Neuronal stem cell (in vitro differentiated cells): ENCODE measurements around the gene CYP2W1.

Experiments
- DNase-seq: peaks from one replicate; pipeline ENCODE4 v3.0.0-alpha.2; 2013; ENCODE audit warnings: low spot score
- H2AFZ ChIP-seq: one replicate; pipeline ENCODE4 v1.6.1; 2013; ENCODE audit warnings: mild to moderate bottlenecking, low read length, inconsistent platforms
- H2AK5ac ChIP-seq: 2 replicates; pipeline ENCODE4 v1.6.1; 2013; ENCODE audit warnings: low read depth, mild to moderate bottlenecking, inconsistent platforms, low read length, moderate library complexity, mixed read lengths
- H2BK120ac ChIP-seq: 2 replicates; pipeline ENCODE4 v1.6.1; 2013; ENCODE audit warnings: low read depth, mild to moderate bottlenecking, inconsistent platforms, low read length, moderate library complexity, mixed read lengths
- H2BK12ac ChIP-seq: one replicate; pipeline ENCODE4 v1.6.1; 2013; ENCODE audit warnings: low read length, inconsistent platforms
- H2BK15ac ChIP-seq: 2 replicates; pipeline ENCODE4 v1.6.1; 2013; ENCODE audit warnings: mild to moderate bottlenecking, low read length, inconsistent platforms, mixed read lengths
- H2BK5ac ChIP-seq: one replicate; pipeline ENCODE4 v1.6.1; 2013; ENCODE audit warnings: inconsistent platforms, mild to moderate bottlenecking, low read length, moderate library complexity
- H3K14ac ChIP-seq: one replicate; pipeline ENCODE4 v1.6.1; 2013; ENCODE audit warnings: low read length, inconsistent platforms
- H3K18ac ChIP-seq: 2 replicates; pipeline ENCODE4 v1.6.1; 2013; ENCODE audit warnings: low read length, inconsistent platforms
- H3K23ac ChIP-seq: 2 replicates; pipeline ENCODE4 v1.6.1; 2013; ENCODE audit warnings: low read depth, mild to moderate bottlenecking, mixed read lengths, low read length, inconsistent platforms; ENCODE audit not compliant: poor library complexity
- H3K27ac ChIP-seq: replicated peaks from 3 replicates; pipeline ENCODE4 v1.5.1; 2013; ENCODE audit warnings: low read length, inconsistent platforms
- H3K27me3 ChIP-seq, 3 experiments: 2 replicates each; pipeline ENCODE4 v1.6.1; 2013; ENCODE audit warnings: low read length in 3 of 3, mild to moderate bottlenecking in 2 of 3, inconsistent platforms in 1 of 3, low read depth in 1 of 3, mixed read lengths in 1 of 3, moderate library complexity in 1 of 3; ENCODE audit not compliant: control insufficient read depth in 3 of 3, insufficient read depth in 3 of 3
- H3K36me3 ChIP-seq, 2 donors: replicated peaks in 1 of 2; 2 replicates each; pipeline ENCODE4 v1.6.1; 2013; ENCODE audit warnings: low read length in 2 of 2; ENCODE audit not compliant: control insufficient read depth in 2 of 2, insufficient read depth in 2 of 2
- H3K4ac ChIP-seq: 2 replicates; pipeline ENCODE4 v1.6.1; 2013; ENCODE audit warnings: inconsistent platforms, mild to moderate bottlenecking, low read length, moderate library complexity
- H3K4me1 ChIP-seq, 2 donors: 1 replicate in 1 of 2; 2 replicates in 1 of 2; pipeline ENCODE4 v1.6.1; 2013; ENCODE audit warnings: low read length in 2 of 2, low read depth in 1 of 2; ENCODE audit not compliant: control insufficient read depth in 2 of 2, insufficient read depth in 1 of 2
- H3K4me2 ChIP-seq: one replicate; pipeline ENCODE4 v1.6.1; 2013; ENCODE audit warnings: mild to moderate bottlenecking, low read length, inconsistent platforms; ENCODE audit not compliant: insufficient read depth, poor library complexity, severe bottlenecking
- H3K4me3 ChIP-seq, 2 donors: 2 replicates each; pipeline ENCODE4 v1.5.1; 2013; ENCODE audit warnings: low read length in 2 of 2, mild to moderate bottlenecking in 2 of 2, inconsistent platforms in 1 of 2, moderate library complexity in 1 of 2
- H3K79me1 ChIP-seq: one replicate; pipeline ENCODE4 v1.6.1; 2013; ENCODE audit warnings: low read depth, mild to moderate bottlenecking, inconsistent platforms, low read length, moderate library complexity
- H3K9ac ChIP-seq: one replicate; pipeline ENCODE4 v1.6.1; 2013; ENCODE audit warnings: mild to moderate bottlenecking, low read depth, low read length, inconsistent platforms; ENCODE audit not compliant: poor library complexity
- H3K9me3 ChIP-seq, 2 donors: replicated peaks in 1 of 2; 2 replicates each; pipeline versions ENCODE3 to v1.6.1; 2013; ENCODE audit warnings: low read length in 2 of 2, mild to moderate bottlenecking in 2 of 2, inconsistent platforms in 1 of 2, low read depth in 1 of 2, mixed read lengths in 1 of 2, moderate library complexity in 1 of 2; ENCODE audit not compliant: control insufficient read depth in 2 of 2, insufficient read depth in 1 of 2
- H4K8ac ChIP-seq: one replicate; pipeline ENCODE4 v1.6.1; 2013; ENCODE audit warnings: low read depth, mild to moderate bottlenecking, inconsistent platforms, low read length, moderate library complexity
- H4K91ac ChIP-seq: one replicate; pipeline ENCODE4 v1.6.1; 2013; ENCODE audit warnings: low read length, low read depth, mild to moderate bottlenecking, inconsistent platforms; ENCODE audit not compliant: poor library complexity
- WGBS, 2 donors: extraction: QIAGEN DNeasy Blood & Tissue Kit; methylation state at CpG; one replicate each; pipeline ENCODE4 v1.1.7; 2013; ENCODE audit warnings: missing lambda C conversion rate in 2 of 2, mixed read lengths in 1 of 2; ENCODE audit not compliant: insufficient read length in 2 of 2, insufficient replicate concordance in 1 of 2; ENCODE audit errors: extremely low coverage in 2 of 2; 5-methylcytosine and 5-hydroxymethylcytosine counted together

CYP2W1 gene

DNA sequence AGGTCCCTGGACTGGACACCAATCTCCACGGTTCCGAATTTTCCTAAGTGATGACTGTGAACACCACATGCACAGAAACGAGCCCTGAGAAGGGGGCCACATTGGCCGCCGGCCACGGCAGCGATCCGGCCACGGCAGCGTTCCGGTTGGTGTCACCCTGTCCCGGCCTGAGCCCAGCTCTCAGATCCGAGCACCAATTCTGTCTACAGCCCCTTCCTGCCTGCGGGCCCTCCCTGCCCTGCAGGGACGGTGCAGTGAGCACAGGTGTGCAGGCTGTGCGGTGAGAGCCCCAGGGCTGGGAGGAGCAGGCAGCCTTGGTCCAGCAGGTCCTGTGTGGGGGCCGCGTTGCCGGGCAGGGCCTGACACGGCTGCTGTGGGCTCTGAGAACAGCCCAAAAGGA is 31.7 kb downstream of the CYP2W1 start:
- H4K91ac ChIP-seq, result no peak overlapping the region
- no peak overlapping the region for H2BK15ac ChIP-seq
- H3K9ac ChIP-seq, result no peak overlapping the region
- H3K4me3 ChIP-seq, result peak overlapping the region in 1 of 2 donors; percentile 51
- peaks cover 0 to 1% of the 10 kb centered on the region in 2 donors for H3K9me3 ChIP-seq
- WGBS, 2 donors, result no CpG with 5 or more reads among the region's 20 CpGs
- no peaks in the 10 kb centered on the region for H3K27me3 ChIP-seq
- H3K14ac ChIP-seq, result peak overlapping the region; percentile 71
- peak overlapping the region; percentile 70 for H2AK5ac ChIP-seq
- no peak for DNase-seq
- H2AFZ ChIP-seq, result no peak overlapping the region
- H3K18ac ChIP-seq, result peak overlapping the region; percentile 71
- peaks cover 4 to 8% of the 10 kb centered on the region in 2 donors for H3K4me1 ChIP-seq
- peak overlapping the region; percentile 24 for H2BK5ac ChIP-seq
- H4K8ac ChIP-seq, result no peak overlapping the region
- no peak overlapping the region for H2BK120ac ChIP-seq
- no peak overlapping the region for H3K4ac ChIP-seq
- H3K36me3 ChIP-seq, result peaks cover 12 to 33% of the 10 kb centered on the region in 2 donors
- H3K23ac ChIP-seq, result peak overlapping the region; percentile 65
- H3K79me1 ChIP-seq, result peaks cover 49% of the 10 kb centered on the region
- no peak overlapping the region for H3K4me2 ChIP-seq
- peak overlapping the region; percentile 58 for H2BK12ac ChIP-seq
- H3K27ac ChIP-seq, result no peak overlapping the region

DNA sequence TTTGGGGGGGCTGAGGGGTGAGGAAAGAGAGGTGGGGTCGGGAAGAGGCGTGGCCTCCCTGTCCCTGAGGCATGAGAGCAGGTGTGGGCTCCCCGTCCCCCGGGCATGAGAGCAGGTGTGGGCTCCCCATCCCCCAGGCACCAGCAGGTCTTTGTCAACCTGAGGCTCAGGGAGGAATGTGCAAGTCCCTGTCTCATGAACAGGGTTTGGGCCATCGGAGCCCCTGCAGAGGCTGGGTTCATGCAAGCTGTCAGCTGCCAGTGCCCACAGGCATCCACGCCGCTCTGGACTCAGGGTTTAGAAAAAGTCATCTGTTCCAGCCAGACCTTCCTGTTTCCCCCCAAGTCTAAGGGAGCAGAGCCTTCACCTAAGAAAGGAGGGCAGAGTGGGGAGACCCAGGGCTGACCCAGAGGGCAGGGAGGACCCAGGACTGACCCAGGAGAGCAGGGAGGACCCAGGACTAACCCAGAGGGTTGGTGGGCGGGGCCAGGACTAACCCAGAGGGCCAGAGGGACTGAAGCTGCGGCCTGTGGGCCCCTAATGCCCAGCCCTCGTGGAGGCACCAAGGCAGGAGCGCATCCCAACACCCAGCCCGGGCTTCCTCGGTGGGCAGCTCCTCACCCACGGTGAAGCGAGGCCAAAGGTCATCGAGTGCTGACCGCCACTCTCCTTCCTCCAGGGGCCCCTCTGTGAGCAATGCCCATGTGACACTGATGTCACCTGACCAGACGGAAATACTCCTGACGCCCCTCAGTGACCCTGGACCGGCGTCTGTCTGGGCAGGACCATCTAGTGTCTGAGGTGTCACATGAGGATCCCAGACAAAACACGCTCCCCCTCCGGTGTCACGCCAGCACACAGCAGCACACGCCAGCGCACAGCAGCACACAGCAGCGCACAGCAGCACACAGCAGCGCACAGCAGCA is 32.5 kb downstream of the CYP2W1 start:
- Histone ChIP-seq H2BK5ac (peak overlapping the region; percentile 60), H3K4me3 (no peak overlapping the region), H3K27ac (no peak overlapping the region), H2BK12ac (no peak overlapping the region), H3K4me2 (no peak overlapping the region), H3K14ac (peak overlapping the region; percentile 71), H3K4me1 (peaks cover 4 to 8% of the 10 kb centered on the region in 2 donors), H4K8ac (peak overlapping the region; percentile 23), H3K27me3 (no peaks in the 10 kb centered on the region), H2AK5ac (peak overlapping the region; percentile 70), H3K23ac (peak overlapping the region; percentile 95), H3K79me1 (peaks cover 45% of the 10 kb centered on the region), H3K18ac (peak overlapping the region; percentile 44), H2AFZ (no peak overlapping the region), H2BK15ac (no peak overlapping the region), H3K4ac (no peak overlapping the region), H3K36me3 (peaks cover 8 to 33% of the 10 kb centered on the region in 2 donors), H2BK120ac (no peak overlapping the region), H3K9ac (no peak overlapping the region), H3K9me3 (peaks cover under 1 to 1% of the 10 kb centered on the region in 2 donors), H4K91ac (no peak overlapping the region)
- WGBS, 2 donors, result no CpG with 5 or more reads among the region's 28 CpGs
- no peak for DNase-seq

DNA sequence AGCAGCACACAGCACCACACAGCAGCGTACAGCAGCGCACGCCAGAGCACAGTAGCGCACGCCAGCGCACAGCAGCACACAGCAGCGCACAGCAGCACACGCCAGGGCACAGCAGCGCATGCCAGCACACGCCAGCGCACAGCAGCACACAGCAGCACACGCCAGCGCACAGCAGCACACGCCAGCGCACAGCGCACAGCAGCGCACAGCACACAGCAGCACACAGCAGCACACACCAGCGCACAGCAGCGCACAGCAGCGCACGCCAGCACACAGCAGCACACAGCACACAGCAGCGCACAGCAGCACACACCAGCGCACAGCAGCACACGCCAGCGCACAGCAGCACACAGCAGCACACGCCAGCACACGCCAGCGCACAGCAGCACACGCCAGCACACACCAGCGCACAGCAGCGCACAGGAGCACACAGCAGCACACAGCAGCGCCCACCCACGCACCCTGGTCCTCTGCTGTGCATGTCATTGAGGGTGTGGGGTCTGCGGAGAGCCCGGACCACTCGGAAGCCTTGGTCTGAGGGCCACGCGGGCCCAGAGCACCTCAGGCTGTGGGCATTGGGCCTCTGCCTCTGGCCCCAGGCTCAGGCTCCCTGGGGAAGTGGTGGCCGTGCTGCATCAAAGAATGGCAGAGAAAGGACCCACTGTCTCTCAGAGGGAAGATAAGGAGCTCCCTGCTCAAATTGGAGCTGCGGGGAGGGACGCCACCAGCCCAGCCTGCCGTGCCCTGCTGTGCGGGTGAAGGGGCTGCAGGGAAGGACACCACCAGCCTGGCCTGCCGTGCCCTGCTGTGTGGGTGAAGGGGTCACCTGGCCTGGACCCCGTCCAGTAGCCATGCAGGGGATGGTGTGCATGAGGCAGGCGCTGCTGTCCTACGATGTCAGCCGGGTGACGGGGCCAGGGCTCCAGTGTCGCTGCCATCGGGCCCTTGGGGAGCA is 33.9 kb downstream of the CYP2W1 start:
- H2BK120ac ChIP-seq, result no peak overlapping the region
- no peak overlapping the region for H3K4ac ChIP-seq
- H2BK5ac ChIP-seq, result peak overlapping the region; percentile 53
- DNase-seq, result no peak
- no peak overlapping the region for H2AFZ ChIP-seq
- peaks cover 16 to 44% of the 10 kb centered on the region in 2 donors for H3K36me3 ChIP-seq
- no peak overlapping the region for H4K91ac ChIP-seq
- H3K23ac ChIP-seq, result peak overlapping the region; percentile 95
- H3K79me1 ChIP-seq, result peaks cover 40% of the 10 kb centered on the region
- peak overlapping the region; percentile 97 for H2BK12ac ChIP-seq
- peak overlapping the region; percentile 77 for H3K9ac ChIP-seq
- H3K27ac ChIP-seq, result no peak overlapping the region
- peaks cover 4 to 8% of the 10 kb centered on the region in 2 donors for H3K4me1 ChIP-seq
- H3K18ac ChIP-seq, result peak overlapping the region; percentile 76
- H3K14ac ChIP-seq, result peak overlapping the region; percentile 71
- H2BK15ac ChIP-seq, result no peak overlapping the region
- peaks cover 11 to 14% of the 10 kb centered on the region in 2 donors for H3K9me3 ChIP-seq
- no peaks in the 10 kb centered on the region for H3K27me3 ChIP-seq
- H3K4me2 ChIP-seq, result no peak overlapping the region
- peak overlapping the region; percentile 43 for H4K8ac ChIP-seq
- no CpG with 5 or more reads among the region's 51 CpGs for WGBS, 2 donors
- no peak overlapping the region for H2AK5ac ChIP-seq
- peak overlapping the region in 1 of 2 donors; percentile 32 for H3K4me3 ChIP-seq
